Loucy (cell line): ENCODE results near the gene DOCK8.
A peak's percentile ranks its signal among the peaks of the same experiment; 100 is the strongest.

Experiments used
- H2AFZ ChIP-seq: fragments of 200-600 bp; sonication (generic); 2 replicates; pipeline ENCODE4 v1.6.0; 2016; ENCODE audit warnings: antibody characterized with exemption, mild to moderate bottlenecking, low read length, moderate library complexity
- H3F3A ChIP-seq: fragments of 200-600 bp; 2 replicates; pipeline ENCODE4 v1.6.0; 2016; ENCODE audit warnings: antibody characterized with exemption, low read depth, mild to moderate bottlenecking
- H3K27me3 ChIP-seq: fragments of 200-600 bp; sonication (generic); 2 replicates; pipeline ENCODE4 v1.6.1; 2014; ENCODE audit warnings: low read length, mild to moderate bottlenecking; ENCODE audit not compliant: insufficient read depth, poor library complexity, severe bottlenecking
- H3K36me3 ChIP-seq: fragments of 200-600 bp; sonication (generic); 2 replicates; pipeline ENCODE4 v1.6.1; 2016; ENCODE audit warnings: low read length; ENCODE audit not compliant: insufficient read depth
- H3K4me1 ChIP-seq: fragments of 200-600 bp; sonication (generic); 2 replicates; pipeline ENCODE4 v1.5.1; 2014; ENCODE audit warnings: low read length, mild to moderate bottlenecking; ENCODE audit not compliant: insufficient read depth, poor library complexity, severe bottlenecking
- H3K4me2 ChIP-seq: fragments of 200-600 bp; sonication (generic); 2 replicates; pipeline ENCODE4 v1.6.0; 2014; ENCODE audit warnings: antibody characterized with exemption, low read length, low read depth, mild to moderate bottlenecking; ENCODE audit not compliant: poor library complexity, severe bottlenecking
- H3K4me3 ChIP-seq: fragments of 200-600 bp; sonication (generic); 2 replicates; pipeline ENCODE4 v1.5.1; 2014; ENCODE audit warnings: low read length, mild to moderate bottlenecking, mixed read lengths; ENCODE audit not compliant: poor library complexity, severe bottlenecking
- H3K79me2 ChIP-seq: fragments of 200-600 bp; sonication (generic); 2 replicates; pipeline ENCODE4 v1.6.1; 2014; ENCODE audit warnings: low read length; ENCODE audit not compliant: insufficient read depth
- H3K9ac ChIP-seq: fragments of 200-600 bp; sonication (generic); 2 replicates; pipeline ENCODE4 v1.6.0; 2014; ENCODE audit warnings: mild to moderate bottlenecking, low read depth, low read length, moderate library complexity; ENCODE audit not compliant: poor library complexity, severe bottlenecking
- H3K9me2 ChIP-seq: fragments of 200-600 bp; sonication (generic); replicated peaks from 2 replicates; pipeline ENCODE4 v1.6.1; 2016; ENCODE audit warnings: low read depth, low read length, mixed read lengths
- H3K9me3 ChIP-seq: fragments of 200-600 bp; sonication (generic); 2 replicates; pipeline ENCODE4 v1.6.1; 2014; ENCODE audit warnings: mild to moderate bottlenecking, antibody characterized with exemption, low read length, low read depth; ENCODE audit not compliant: insufficient read depth
- H4K20me1 ChIP-seq: fragments of 200-600 bp; sonication (generic); 2 replicates; pipeline ENCODE4 v1.6.0; 2014; ENCODE audit warnings: antibody characterized with exemption, low read length, mild to moderate bottlenecking; ENCODE audit not compliant: insufficient read depth, poor library complexity, severe bottlenecking
- EZH2phosphoT487 ChIP-seq: fragments of 200-600 bp; IDR thresholded peaks from 2 replicates; pipeline ENCODE4 v1.6.1; 2018; ENCODE audit warnings: antibody characterized with exemption, mild to moderate bottlenecking, moderate library complexity, borderline replicate concordance
- TF ChIP-seq, protein P1 (sequence below): fragments of 200-600 bp; sonication (generic); conservative IDR thresholded peaks from 2 replicates; pipeline ENCODE4 v1.5.1; 2014; ENCODE audit warnings: mild to moderate bottlenecking, antibody characterized with exemption, low read length

The DOCK8 gene

DNA sequence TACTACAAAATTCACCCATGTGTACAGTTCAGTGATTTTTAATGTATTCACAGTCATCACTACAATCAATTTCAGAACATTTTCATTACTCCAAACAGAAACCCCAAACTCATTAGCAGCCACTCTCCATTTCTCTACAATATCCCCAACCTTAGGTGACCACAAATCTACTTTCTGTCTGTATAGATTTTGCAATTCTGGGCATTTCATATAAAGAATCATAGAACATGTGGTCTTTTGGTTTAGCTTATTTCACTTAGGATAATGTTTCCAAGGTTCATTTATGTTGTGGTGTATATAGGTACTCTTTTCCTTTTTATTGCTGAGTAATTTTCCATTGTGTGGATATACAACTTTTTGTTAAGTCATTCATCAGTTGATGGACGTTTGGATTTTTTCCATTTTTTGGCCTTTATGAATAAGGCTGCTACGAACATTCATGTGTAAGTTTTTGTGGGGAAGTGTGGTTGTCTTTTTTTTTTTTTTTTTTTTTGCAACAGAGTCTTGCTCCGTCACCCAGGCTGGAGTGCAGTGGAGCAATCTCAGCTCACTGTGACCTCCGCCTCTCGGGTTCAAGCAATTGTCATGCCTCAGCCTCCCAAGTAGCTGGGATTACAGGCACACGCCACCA, 54.5 kb downstream of the DOCK8 start:
- H2AFZ ChIP-seq = no peak overlapping the region
- H3K4me2 ChIP-seq = no peak overlapping the region
- no peak for TF ChIP-seq EZH2phosphoT487
- TF ChIP-seq, protein P1, sequence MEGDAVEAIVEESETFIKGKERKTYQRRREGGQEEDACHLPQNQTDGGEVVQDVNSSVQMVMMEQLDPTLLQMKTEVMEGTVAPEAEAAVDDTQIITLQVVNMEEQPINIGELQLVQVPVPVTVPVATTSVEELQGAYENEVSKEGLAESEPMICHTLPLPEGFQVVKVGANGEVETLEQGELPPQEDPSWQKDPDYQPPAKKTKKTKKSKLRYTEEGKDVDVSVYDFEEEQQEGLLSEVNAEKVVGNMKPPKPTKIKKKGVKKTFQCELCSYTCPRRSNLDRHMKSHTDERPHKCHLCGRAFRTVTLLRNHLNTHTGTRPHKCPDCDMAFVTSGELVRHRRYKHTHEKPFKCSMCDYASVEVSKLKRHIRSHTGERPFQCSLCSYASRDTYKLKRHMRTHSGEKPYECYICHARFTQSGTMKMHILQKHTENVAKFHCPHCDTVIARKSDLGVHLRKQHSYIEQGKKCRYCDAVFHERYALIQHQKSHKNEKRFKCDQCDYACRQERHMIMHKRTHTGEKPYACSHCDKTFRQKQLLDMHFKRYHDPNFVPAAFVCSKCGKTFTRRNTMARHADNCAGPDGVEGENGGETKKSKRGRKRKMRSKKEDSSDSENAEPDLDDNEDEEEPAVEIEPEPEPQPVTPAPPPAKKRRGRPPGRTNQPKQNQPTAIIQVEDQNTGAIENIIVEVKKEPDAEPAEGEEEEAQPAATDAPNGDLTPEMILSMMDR = no peak
- no peak overlapping the region for H3K4me3 ChIP-seq
- no peak overlapping the region for H3K9ac ChIP-seq
- no peaks in the 10 kb centered on the region for H3K9me3 ChIP-seq
- no peaks in the 10 kb centered on the region for H3K36me3 ChIP-seq
- no peaks in the 10 kb centered on the region for H3K27me3 ChIP-seq
- H3K9me2 ChIP-seq = no peaks in the 10 kb centered on the region
- H3K4me1 ChIP-seq = peaks cover 75% of the 10 kb centered on the region
- H3K79me2 ChIP-seq = peaks cover 63% of the 10 kb centered on the region
- H4K20me1 ChIP-seq = no peaks in the 10 kb centered on the region
- peaks cover 24% of the 10 kb centered on the region for H3F3A ChIP-seq

DNA sequence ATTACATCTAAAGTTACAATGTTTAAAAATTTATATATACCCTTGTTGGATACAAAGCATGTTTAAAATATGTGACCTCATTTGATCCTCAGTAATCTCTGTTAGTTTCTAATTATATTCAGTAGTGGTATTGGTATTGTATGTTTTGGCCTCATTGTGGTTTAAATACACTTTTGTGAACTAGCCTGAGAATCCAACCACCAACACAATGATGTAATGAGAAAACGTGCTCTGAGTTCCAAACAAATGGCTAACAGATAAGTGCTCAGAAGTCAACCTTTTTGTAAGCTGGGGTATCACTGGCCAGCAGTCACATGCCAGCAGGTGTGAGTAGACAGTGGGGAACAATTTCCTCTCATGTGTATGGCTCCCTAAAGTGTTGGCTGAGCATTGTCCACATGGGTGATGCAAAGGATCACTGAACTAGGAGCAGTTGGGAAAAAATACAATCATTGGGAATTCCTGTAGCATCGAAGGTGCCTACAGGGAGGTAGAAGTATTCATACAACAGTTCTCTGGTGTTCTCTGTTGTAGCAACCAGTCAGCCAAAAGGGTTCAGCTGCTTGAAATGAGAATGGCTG, 56.1 kb downstream of the DOCK8 start:
- H3K27me3 ChIP-seq = no peaks in the 10 kb centered on the region
- no peak overlapping the region for H3K4me2 ChIP-seq
- H3F3A ChIP-seq = peaks cover 19% of the 10 kb centered on the region
- peaks cover 74% of the 10 kb centered on the region for H3K4me1 ChIP-seq
- H3K9ac ChIP-seq = no peak overlapping the region
- no peak for TF ChIP-seq EZH2phosphoT487
- TF ChIP-seq, protein P1 = no peak
- peaks cover 72% of the 10 kb centered on the region for H3K79me2 ChIP-seq
- no peaks in the 10 kb centered on the region for H4K20me1 ChIP-seq
- no peaks in the 10 kb centered on the region for H3K36me3 ChIP-seq
- H3K9me2 ChIP-seq = no peaks in the 10 kb centered on the region
- no peak overlapping the region for H2AFZ ChIP-seq
- H3K4me3 ChIP-seq = no peak overlapping the region
- H3K9me3 ChIP-seq = no peaks in the 10 kb centered on the region

DNA sequence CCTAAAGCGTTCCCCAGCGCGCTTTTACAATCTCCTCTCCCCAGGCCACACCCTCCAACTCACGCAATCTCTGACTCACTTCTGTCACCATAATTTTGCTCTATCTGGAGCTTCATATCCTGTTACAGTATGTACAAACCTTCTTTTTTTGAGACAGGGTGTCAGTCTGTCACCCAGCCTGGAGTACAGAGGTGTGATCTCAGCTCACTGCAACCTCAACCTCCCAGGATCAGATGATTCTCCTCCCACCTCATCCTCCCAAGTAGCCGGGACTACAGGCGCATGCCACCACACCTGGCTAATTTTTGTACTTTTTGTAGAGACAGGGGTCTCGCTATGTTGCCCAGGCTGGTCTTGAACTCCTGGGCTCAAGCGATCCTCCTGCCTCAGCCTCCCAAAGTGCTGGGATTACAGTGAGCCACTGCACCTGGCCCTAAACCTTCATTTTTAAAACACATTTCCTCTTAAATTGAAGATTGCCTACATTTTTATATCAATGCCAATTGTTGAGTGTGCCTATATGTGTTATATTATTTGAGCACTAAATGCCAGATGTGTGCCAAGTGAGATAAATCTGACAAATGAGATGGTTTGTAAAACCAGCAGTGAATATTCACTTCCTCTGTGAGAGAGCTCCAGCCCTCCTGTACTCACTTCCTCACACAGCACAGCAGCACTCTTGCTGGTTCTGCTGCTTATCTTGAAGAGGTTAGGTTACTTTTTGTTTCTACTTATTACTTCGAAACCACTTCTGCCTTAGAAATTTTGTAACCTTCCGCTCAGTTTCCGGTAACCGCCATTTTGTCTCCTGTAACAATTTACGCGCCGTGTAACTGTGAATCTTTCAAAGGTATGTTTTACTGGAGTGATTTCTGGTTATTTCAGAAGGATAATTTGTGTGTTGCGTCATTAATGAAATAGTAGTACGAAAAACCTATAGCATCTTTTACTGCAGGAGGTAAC, 57.9 kb downstream of the DOCK8 start:
- Histone ChIP-seq H2AFZ (peak overlapping the region; percentile 76), H3K4me3 (peak overlapping the region; percentile 84)

More for the DNA sequence above, 57.9 kb downstream of the DOCK8 start:
- Histone ChIP-seq H3K36me3 (no peaks in the 10 kb centered on the region; the same call in 1 of the 2 replicates), H3K27me3 (no peaks in the 10 kb centered on the region), H3K9me3 (no peaks in the 10 kb centered on the region), H3K9ac (peak overlapping the region; percentile 97), H3K4me1 (peaks cover 83% of the 10 kb centered on the region), H3K4me2 (peak overlapping the region; percentile 97), H4K20me1 (no peaks in the 10 kb centered on the region), H3K9me2 (no peaks in the 10 kb centered on the region), H3K79me2 (peaks cover 73% of the 10 kb centered on the region), H3F3A (peaks cover 19% of the 10 kb centered on the region)
- TF ChIP-seq, protein P1 = no peak
- TF ChIP-seq EZH2phosphoT487 = no peak
